ENCODE results near the gene CST9L. TPM values are rescaled to one million over a fixed set of nuclear protein-coding genes. Genes with fewer than 3 reads are reported as not detected.

Gene CST9L
- total RNA-seq, 5 donors from 2014 or later (not counting 1 experiment from before 2014, with no cell fraction given) = not detected

- H3K27me3 ChIP-seq (replicated peaks in 1 of 2; ENCODE audit: control insufficient read depth in 2 of 2, extremely low read depth in 1 of 2, insufficient read depth in 2 of 2, low read length in 1 of 2) = peaks cover 0 to 25% of the 10 kb centered on the region in 2 experiments
- WGBS (ENCODE audit: insufficient coverage) = 64% methylated on average over 3 of the region's 5 CpGs
- no peak overlapping the region for H3K4me3 ChIP-seq (ENCODE audit: control insufficient read depth in 1 of 2, extremely low read depth in 1 of 2, low read length in 1 of 2)
- peaks cover 14 to 19% of the 10 kb centered on the region in 2 donors for H3K27me3 Mint-ChIP-seq
- no peaks in the 10 kb centered on the region for H3K9me3 ChIP-seq
- H3K4me3 Mint-ChIP-seq = no peak overlapping the region
- no peak for ATAC-seq (replicated peaks in 1 of 4)
- H3K27ac ChIP-seq (ENCODE audit: low read length) = no peak overlapping the region
- H3K4me1 ChIP-seq (ENCODE audit: control insufficient read depth in 1 of 2, extremely low read depth in 1 of 2, insufficient read depth in 2 of 2, low read length in 2 of 2) = no peaks in the 10 kb centered on the region
- no peak overlapping the region for H3K27ac Mint-ChIP-seq
- no peaks in the 10 kb centered on the region for H3K36me3 Mint-ChIP-seq
- DNase-seq = no peak
- ChIA-PET POLR2A (no interaction called here), CTCF (no interaction called here)
- H3K9me3 Mint-ChIP-seq = no peaks in the 10 kb centered on the region
- no peaks in the 10 kb centered on the region for H3K36me3 ChIP-seq (ENCODE audit: control insufficient read depth in 2 of 2, extremely low read depth in 1 of 2, insufficient read depth in 1 of 2, low read length in 1 of 2)
- no peaks in the 10 kb centered on the region for H3K4me1 Mint-ChIP-seq
These were observed 25.5 kb downstream of the CST9L start for GRCh38 chr20:23542801-23543200.

DNA sequence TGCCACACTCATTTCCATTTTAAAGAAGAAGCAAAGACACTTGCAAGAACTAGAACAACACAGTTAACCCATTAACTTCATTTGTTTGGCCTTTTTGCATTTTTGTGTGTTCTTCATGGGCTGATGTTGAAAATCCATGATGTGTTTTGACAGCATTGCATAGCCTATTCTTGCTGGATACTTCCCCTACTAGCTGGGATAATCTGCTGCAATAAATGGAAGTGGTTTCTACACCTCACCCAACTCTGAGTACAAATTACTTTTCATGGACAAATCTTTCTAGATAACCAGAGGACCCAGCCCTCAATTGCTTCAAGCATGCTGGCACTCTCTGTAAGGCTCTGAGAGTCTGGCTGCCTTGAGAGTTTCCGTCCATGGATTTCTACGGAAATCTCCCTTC is 26.5 kb downstream of the CST9L start:
- H3K4me3 Mint-ChIP-seq = no peak overlapping the region
- Histone ChIP-seq H3K4me3 (ENCODE audit: control insufficient read depth in 1 of 2, extremely low read depth in 1 of 2, low read length in 1 of 2) (no peak overlapping the region), H3K36me3 (ENCODE audit: control insufficient read depth in 2 of 2, extremely low read depth in 1 of 2, insufficient read depth in 1 of 2, low read length in 1 of 2) (no peaks in the 10 kb centered on the region), H3K9me3 (no peaks in the 10 kb centered on the region), H3K4me1 (ENCODE audit: control insufficient read depth in 1 of 2, extremely low read depth in 1 of 2, insufficient read depth in 2 of 2, low read length in 2 of 2) (no peaks in the 10 kb centered on the region), H3K27me3 (replicated peaks in 1 of 2; ENCODE audit: control insufficient read depth in 2 of 2, extremely low read depth in 1 of 2, insufficient read depth in 2 of 2, low read length in 1 of 2) (peaks cover 0 to 25% of the 10 kb centered on the region in 2 experiments), H3K27ac (ENCODE audit: low read length) (no peak overlapping the region)
- POLR2A ChIA-PET = no interaction called here
- ATAC-seq (replicated peaks in 1 of 4) (no peak), DNase-seq (no peak)
- CTCF ChIA-PET = no interaction called here
- no peaks in the 10 kb centered on the region for H3K36me3 Mint-ChIP-seq
- peaks cover 16 to 19% of the 10 kb centered on the region in 2 donors for H3K27me3 Mint-ChIP-seq
- H3K4me1 Mint-ChIP-seq = no peaks in the 10 kb centered on the region
- H3K9me3 Mint-ChIP-seq = no peaks in the 10 kb centered on the region
- H3K27ac Mint-ChIP-seq = no peak overlapping the region
- WGBS (ENCODE audit: insufficient coverage) = no CpG with 5 or more reads among the region's 2 CpGs

- H3K4me3 ChIP-seq (ENCODE audit: control insufficient read depth in 1 of 2, extremely low read depth in 1 of 2, low read length in 1 of 2) = no peak overlapping the region
- H3K4me3 Mint-ChIP-seq = no peak overlapping the region
- H3K27ac ChIP-seq (ENCODE audit: low read length) = no peak overlapping the region
- H3K27me3 ChIP-seq (replicated peaks in 1 of 2; ENCODE audit: control insufficient read depth in 2 of 2, extremely low read depth in 1 of 2, insufficient read depth in 2 of 2, low read length in 1 of 2) = peaks cover 0 to 28% of the 10 kb centered on the region in 2 experiments
- no peaks in the 10 kb centered on the region for H3K9me3 Mint-ChIP-seq
- no peaks in the 10 kb centered on the region for H3K4me1 Mint-ChIP-seq
- H3K36me3 Mint-ChIP-seq = no peaks in the 10 kb centered on the region
- ChIA-PET CTCF (no interaction called here), POLR2A (no interaction called here)
- ATAC-seq (replicated peaks in 1 of 4) = no peak
- no peaks in the 10 kb centered on the region for H3K36me3 ChIP-seq (ENCODE audit: control insufficient read depth in 2 of 2, extremely low read depth in 1 of 2, insufficient read depth in 1 of 2, low read length in 1 of 2)
- no peak overlapping the region for H3K27ac Mint-ChIP-seq
- no peaks in the 10 kb centered on the region for H3K9me3 ChIP-seq
- no peaks in the 10 kb centered on the region for H3K4me1 ChIP-seq (ENCODE audit: control insufficient read depth in 1 of 2, extremely low read depth in 1 of 2, insufficient read depth in 2 of 2, low read length in 2 of 2)
- peaks cover 16 to 19% of the 10 kb centered on the region in 2 donors for H3K27me3 Mint-ChIP-seq
- DNase-seq = no peak
- no CpG with 5 or more reads among the region's 1 CpG for WGBS (ENCODE audit: insufficient coverage)
These were observed 27.0 kb downstream of the CST9L start for GRCh38 chr20:23541330-23541729.

- ATAC-seq (replicated peaks in 1 of 4) = no peak
- WGBS (ENCODE audit: insufficient coverage) = 73% methylated on average over 2 of the region's 4 CpGs
- Histone ChIP-seq H3K27ac (ENCODE audit: low read length) (no peak overlapping the region), H3K4me3 (ENCODE audit: control insufficient read depth in 1 of 2, extremely low read depth in 1 of 2, low read length in 1 of 2) (no peak overlapping the region), H3K27me3 (replicated peaks in 1 of 2; ENCODE audit: control insufficient read depth in 2 of 2, extremely low read depth in 1 of 2, insufficient read depth in 2 of 2, low read length in 1 of 2) (peaks cover 0 to 23% of the 10 kb centered on the region in 2 experiments), H3K9me3 (no peaks in the 10 kb centered on the region), H3K4me1 (ENCODE audit: control insufficient read depth in 1 of 2, extremely low read depth in 1 of 2, insufficient read depth in 2 of 2, low read length in 2 of 2) (no peaks in the 10 kb centered on the region), H3K36me3 (ENCODE audit: control insufficient read depth in 2 of 2, extremely low read depth in 1 of 2, insufficient read depth in 1 of 2, low read length in 1 of 2) (no peaks in the 10 kb centered on the region)
- no peak overlapping the region for H3K4me3 Mint-ChIP-seq
- CTCF ChIA-PET = no interaction called here
- no peak for DNase-seq
- no peaks in the 10 kb centered on the region for H3K9me3 Mint-ChIP-seq
- POLR2A ChIA-PET = no interaction called here
- H3K36me3 Mint-ChIP-seq = no peaks in the 10 kb centered on the region
- H3K4me1 Mint-ChIP-seq = no peaks in the 10 kb centered on the region
- H3K27ac Mint-ChIP-seq = no peak overlapping the region
- peaks cover 16 to 19% of the 10 kb centered on the region in 2 donors for H3K27me3 Mint-ChIP-seq
These were observed 27.7 kb downstream of the CST9L start for GRCh38 chr20:23540624-23541023.

DNA sequence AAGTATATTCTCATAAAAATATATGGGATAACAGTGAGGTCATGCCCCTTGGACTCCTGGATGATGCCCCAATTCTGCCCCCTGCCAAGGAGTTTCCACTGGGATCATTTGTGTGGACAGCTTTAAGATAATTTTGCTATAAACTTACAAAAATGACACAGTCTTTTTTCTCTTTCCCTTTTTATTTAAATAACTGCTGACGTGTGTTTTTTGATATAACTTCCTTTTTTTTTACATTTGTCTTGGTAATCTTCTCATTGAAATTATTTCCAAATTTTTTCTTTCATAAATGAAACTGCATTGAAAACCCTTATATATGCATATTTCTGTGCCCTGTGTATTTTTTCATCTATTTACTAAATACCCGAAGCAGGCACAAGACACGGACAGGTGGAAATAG is 31.3 kb downstream of the CST9L start:
- Mint-ChIP-seq H3K27ac (no peak overlapping the region), H3K4me1 (no peaks in the 10 kb centered on the region), H3K9me3 (no peaks in the 10 kb centered on the region), H3K4me3 (no peak overlapping the region), H3K27me3 (peaks cover 11 to 16% of the 10 kb centered on the region in 2 donors), H3K36me3 (no peaks in the 10 kb centered on the region)
- H3K9me3 ChIP-seq = no peaks in the 10 kb centered on the region
- no peaks in the 10 kb centered on the region for H3K4me1 ChIP-seq (ENCODE audit: control insufficient read depth in 1 of 2, extremely low read depth in 1 of 2, insufficient read depth in 2 of 2, low read length in 2 of 2)
- no peak for DNase-seq
- no CpG with 5 or more reads among the region's 3 CpGs for WGBS (ENCODE audit: insufficient coverage)
- no peak overlapping the region for H3K4me3 ChIP-seq (ENCODE audit: control insufficient read depth in 1 of 2, extremely low read depth in 1 of 2, low read length in 1 of 2)
- ChIA-PET POLR2A (no interaction called here), CTCF (no interaction called here)
- no peak for ATAC-seq (replicated peaks in 1 of 4)
- no peak overlapping the region for H3K27ac ChIP-seq (ENCODE audit: low read length)
- H3K27me3 ChIP-seq (replicated peaks in 1 of 2; ENCODE audit: control insufficient read depth in 2 of 2, extremely low read depth in 1 of 2, insufficient read depth in 2 of 2, low read length in 1 of 2) = peaks cover 0 to 20% of the 10 kb centered on the region in 2 experiments
- H3K36me3 ChIP-seq (ENCODE audit: control insufficient read depth in 2 of 2, extremely low read depth in 1 of 2, insufficient read depth in 1 of 2, low read length in 1 of 2) = no peaks in the 10 kb centered on the region

GRCh38 chr20:23536328-23536974 is 31.8 kb downstream of the CST9L start:
- Mint-ChIP-seq H3K36me3 (no peaks in the 10 kb centered on the region), H3K27ac (no peak overlapping the region), H3K4me1 (peaks cover 0 to 2% (median 0%) of the 10 kb centered on the region in 3 donors), H3K27me3 (peaks cover 11 to 14% of the 10 kb centered on the region in 2 donors), H3K4me3 (no peak overlapping the region), H3K9me3 (no peaks in the 10 kb centered on the region)
- no CpG with 5 or more reads among the region's 2 CpGs for WGBS (ENCODE audit: insufficient coverage)
- Histone ChIP-seq H3K27me3 (replicated peaks in 1 of 2; ENCODE audit: control insufficient read depth in 2 of 2, extremely low read depth in 1 of 2, insufficient read depth in 2 of 2, low read length in 1 of 2) (peaks cover 0 to 20% of the 10 kb centered on the region in 2 experiments), H3K27ac (ENCODE audit: low read length) (no peak overlapping the region), H3K4me1 (ENCODE audit: control insufficient read depth in 1 of 2, extremely low read depth in 1 of 2, insufficient read depth in 2 of 2, low read length in 2 of 2) (no peaks in the 10 kb centered on the region), H3K36me3 (ENCODE audit: control insufficient read depth in 2 of 2, extremely low read depth in 1 of 2, insufficient read depth in 1 of 2, low read length in 1 of 2) (no peaks in the 10 kb centered on the region), H3K9me3 (no peaks in the 10 kb centered on the region), H3K4me3 (ENCODE audit: control insufficient read depth in 1 of 2, extremely low read depth in 1 of 2, low read length in 1 of 2) (no peak overlapping the region)
- no peak for ATAC-seq (replicated peaks in 1 of 4)
- POLR2A ChIA-PET = no interaction called here
- DNase-seq = no peak
- CTCF ChIA-PET = no interaction called here

All from T-cell (primary cell).